Measurements from ENCODE around the gene MED12.

DNA sequence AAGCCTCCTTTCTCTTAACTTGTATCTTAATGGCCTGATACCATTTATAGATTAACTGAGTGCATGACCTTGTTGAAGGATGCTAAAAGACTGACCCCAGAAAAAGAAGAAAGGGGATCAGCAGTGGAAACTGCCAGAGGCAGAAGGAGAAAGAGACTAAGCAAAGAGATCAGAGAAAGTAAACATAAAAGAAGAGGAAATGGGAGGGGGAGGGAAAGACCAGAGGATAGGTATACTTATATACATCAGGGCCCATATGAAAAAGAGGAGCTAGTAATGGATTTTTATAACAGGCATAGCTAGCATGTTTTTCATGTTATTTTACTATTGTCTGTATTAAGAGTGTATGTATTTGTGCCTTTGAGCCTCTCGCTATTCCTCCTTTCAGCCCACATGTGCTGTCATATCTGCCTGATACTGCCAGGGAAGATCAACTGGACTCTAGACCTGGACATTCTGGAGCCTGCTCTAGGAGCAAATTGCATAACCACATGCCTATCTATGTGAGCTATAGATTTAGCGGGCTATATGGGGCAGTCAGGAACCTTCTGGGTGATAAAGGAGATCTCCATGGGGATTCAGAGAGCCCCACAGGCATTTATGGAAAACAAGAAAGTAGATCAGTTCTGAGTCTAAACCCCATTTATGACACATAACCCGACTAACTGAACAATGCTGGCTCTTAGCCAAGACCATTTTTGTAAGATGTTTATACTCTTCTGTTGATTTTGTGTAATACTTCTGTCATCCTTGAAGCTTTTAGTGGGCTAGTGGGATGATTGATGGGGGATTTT lies 36.9 kb upstream of the MED12 start:
- TF ChIP-seq, protein P1, sequence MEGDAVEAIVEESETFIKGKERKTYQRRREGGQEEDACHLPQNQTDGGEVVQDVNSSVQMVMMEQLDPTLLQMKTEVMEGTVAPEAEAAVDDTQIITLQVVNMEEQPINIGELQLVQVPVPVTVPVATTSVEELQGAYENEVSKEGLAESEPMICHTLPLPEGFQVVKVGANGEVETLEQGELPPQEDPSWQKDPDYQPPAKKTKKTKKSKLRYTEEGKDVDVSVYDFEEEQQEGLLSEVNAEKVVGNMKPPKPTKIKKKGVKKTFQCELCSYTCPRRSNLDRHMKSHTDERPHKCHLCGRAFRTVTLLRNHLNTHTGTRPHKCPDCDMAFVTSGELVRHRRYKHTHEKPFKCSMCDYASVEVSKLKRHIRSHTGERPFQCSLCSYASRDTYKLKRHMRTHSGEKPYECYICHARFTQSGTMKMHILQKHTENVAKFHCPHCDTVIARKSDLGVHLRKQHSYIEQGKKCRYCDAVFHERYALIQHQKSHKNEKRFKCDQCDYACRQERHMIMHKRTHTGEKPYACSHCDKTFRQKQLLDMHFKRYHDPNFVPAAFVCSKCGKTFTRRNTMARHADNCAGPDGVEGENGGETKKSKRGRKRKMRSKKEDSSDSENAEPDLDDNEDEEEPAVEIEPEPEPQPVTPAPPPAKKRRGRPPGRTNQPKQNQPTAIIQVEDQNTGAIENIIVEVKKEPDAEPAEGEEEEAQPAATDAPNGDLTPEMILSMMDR (conservative IDR thresholded peaks at IDR 0.05; ENCODE audit: low read length), result no peak
- no peak for TF ChIP-seq EZH2phosphoT487 (IDR thresholded peaks at IDR 0.05; ENCODE audit: borderline replicate concordance, low read depth, low read length)
